Neuron (in vitro differentiated cells): ENCODE data around the gene SNAP29.

ENCODE experiments used
- H2AFZ ChIP-seq: one replicate; pipeline ENCODE4 v1.6.1; 2013; ENCODE audit warnings: low read depth, mild to moderate bottlenecking, inconsistent platforms, low read length, moderate library complexity
- H3K27me3 ChIP-seq: one replicate; pipeline ENCODE4 v1.6.1; 2013; ENCODE audit warnings: low read length; ENCODE audit not compliant: insufficient read depth
- H3K36me3 ChIP-seq: one replicate; pipeline ENCODE4 v1.6.1; 2013; ENCODE audit warnings: low read length; ENCODE audit not compliant: insufficient read depth
- H3K4me1 ChIP-seq: one replicate; pipeline ENCODE4 v1.6.1; 2013; ENCODE audit warnings: low read length; ENCODE audit not compliant: insufficient read depth
- H3K4me3 ChIP-seq: 2 replicates; pipeline ENCODE4 v1.5.1; 2013; ENCODE audit warnings: mild to moderate bottlenecking, low read length, moderate library complexity
- H3K9me3 ChIP-seq: one replicate; pipeline ENCODE4 v1.6.1; 2013; ENCODE audit warnings: low read length

Gene SNAP29

DNA sequence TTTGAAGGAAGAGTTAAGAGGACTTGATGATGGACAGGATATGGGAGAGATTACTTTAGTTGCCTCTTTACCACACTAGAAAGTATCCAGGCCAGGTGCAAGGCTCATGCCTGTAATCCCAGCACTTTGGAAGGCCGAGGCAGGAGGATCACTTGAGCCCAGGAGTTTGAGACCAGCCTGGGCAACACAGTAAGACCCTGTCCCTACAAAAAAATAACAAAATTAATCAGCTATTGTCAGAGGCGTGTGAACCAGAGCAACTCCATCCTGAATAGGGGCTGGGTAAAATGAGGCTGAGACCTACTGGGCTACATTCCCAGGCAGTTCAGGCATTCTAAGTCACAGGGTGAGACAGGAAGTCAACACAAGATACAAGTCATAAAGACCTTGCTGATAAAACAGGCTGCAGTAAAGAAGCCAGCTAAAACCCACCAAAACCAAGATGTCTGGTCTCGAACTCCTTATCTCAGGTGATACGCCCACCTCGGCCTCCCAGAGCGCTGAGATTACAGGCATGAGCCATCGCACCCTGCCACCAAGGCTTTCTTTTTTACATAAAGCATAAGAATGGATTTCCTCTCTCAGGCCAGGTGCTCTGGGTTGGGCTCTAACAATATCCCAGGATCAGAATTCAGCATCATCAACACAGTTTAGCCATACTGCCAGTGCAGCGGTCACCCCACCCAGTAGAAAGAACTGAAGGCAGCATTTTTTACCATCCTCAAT lies 18.0 kb upstream of the SNAP29 start:
- no peak overlapping the region for H2AFZ ChIP-seq
- H3K9me3 ChIP-seq: no peaks in the 10 kb centered on the region
- no peaks in the 10 kb centered on the region for H3K4me1 ChIP-seq
- no peak overlapping the region for H3K4me3 ChIP-seq
- no peaks in the 10 kb centered on the region for H3K36me3 ChIP-seq
- H3K27me3 ChIP-seq: no peaks in the 10 kb centered on the region

DNA sequence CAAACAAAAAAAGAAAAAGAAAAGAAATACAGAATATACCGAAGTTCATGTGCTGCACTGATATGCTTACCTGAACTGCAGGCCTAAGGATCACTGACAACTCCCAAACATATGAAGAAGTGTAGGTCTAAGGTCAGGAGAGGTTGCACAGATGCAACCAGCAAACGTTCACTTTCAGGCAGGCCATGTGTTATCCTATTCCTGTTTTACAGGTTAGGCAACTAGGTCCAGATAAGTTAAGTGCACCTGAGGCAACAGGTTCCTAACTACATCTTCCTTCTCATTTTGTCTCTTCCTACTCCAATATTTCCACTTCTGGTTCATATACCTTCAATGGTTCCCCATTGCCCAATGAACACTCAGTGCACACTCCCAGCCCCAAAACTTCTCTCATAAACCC lies 15.3 kb upstream of the SNAP29 start:
- no peaks in the 10 kb centered on the region for H3K27me3 ChIP-seq
- H2AFZ ChIP-seq: no peak overlapping the region
- no peaks in the 10 kb centered on the region for H3K4me1 ChIP-seq
- no peaks in the 10 kb centered on the region for H3K9me3 ChIP-seq
- H3K4me3 ChIP-seq: no peak overlapping the region
- H3K36me3 ChIP-seq: no peaks in the 10 kb centered on the region

DNA sequence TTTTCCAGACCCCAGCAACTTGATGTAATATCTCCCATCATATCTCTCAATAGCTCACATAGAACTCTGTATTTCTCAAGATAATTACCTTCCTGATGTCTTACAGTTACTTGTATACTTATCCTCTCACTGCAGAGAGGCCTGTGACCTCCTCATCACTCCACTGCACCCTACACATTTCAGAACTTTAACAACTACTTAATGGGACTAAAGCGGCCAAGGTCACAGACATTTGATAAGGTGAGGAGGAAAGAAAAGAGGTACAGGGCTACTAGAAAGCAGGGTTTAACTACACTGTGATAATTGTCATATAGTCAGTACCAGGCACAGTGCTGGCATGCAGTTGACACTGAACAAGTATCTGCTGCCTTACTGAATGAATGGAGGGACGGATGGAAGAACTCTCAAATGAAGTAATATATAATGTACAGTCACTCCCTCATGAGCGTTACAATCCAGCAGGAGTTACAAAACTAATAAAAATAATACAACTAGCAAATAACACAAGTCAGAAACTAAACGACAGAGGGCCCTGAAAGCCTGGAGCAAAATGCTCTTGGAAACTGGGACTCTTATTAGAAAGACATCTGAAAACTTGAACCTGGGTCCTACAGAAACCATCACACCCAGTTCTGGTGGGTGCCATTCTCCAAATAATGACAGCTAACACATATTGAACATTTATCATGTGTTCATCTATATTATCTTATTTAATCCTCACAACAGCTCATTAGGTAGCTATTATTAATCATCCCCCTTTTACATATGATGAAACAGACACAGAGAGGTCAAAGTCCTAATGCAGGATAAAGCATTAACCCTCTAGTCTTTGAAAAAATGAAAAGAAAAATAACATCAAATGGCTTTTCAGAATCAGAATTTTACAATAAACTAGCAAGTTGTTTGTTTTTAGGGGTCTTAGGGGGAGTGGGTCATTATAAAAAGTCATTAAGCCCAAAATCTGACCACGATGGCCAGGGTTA lies 14.5 kb upstream of the SNAP29 start:
- H3K4me3 ChIP-seq: no peak overlapping the region
- no peaks in the 10 kb centered on the region for H3K36me3 ChIP-seq
- H2AFZ ChIP-seq: no peak overlapping the region
- H3K27me3 ChIP-seq: no peaks in the 10 kb centered on the region
- no peaks in the 10 kb centered on the region for H3K9me3 ChIP-seq
- H3K4me1 ChIP-seq: no peaks in the 10 kb centered on the region

DNA sequence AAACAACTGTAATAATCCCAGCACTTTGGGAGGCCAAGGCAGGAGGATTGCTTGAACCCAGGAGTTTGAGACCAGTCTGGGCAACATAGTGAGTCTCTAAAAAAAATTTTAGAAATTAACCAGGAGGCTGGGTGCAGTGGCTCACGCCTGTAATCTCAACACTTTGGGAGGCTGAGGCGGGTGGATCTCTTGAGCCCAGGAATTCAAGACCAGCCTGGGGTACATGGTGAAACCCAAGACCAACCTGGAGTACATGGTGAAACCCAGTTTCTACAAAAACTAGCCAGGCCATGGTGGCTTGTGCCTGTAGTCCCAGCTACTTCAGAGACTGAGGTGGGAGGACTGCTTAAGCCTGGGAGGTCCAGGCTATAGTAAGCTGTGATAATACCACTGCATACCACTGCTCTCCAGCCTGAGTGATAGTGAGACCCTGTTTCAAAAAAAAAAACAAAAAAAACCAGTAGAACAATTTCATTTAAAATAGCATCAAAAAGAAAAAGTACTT lies 11.4 kb upstream of the SNAP29 start:
- H3K27me3 ChIP-seq: no peaks in the 10 kb centered on the region
- no peak overlapping the region for H3K4me3 ChIP-seq
- no peaks in the 10 kb centered on the region for H3K9me3 ChIP-seq
- no peak overlapping the region for H2AFZ ChIP-seq
- H3K36me3 ChIP-seq: no peaks in the 10 kb centered on the region
- H3K4me1 ChIP-seq: no peaks in the 10 kb centered on the region

DNA sequence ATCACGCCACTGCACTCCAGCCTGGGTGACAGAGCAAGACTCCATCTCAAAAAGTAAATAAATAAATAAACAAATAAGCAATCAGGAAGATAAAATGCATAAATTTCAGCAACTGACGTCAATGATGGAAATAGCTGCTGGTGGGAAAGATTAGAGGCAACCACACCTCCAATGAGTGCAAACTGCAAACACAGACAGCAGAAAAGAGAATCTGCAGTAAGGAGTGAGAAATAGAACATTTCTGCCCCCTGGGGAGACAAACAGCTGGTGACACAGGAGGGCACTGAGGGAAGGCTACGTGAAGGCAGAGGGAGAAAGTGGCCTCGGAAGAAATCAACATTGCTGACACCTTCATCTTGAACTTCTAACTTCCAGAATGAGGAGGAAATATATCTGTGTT lies 6.7 kb upstream of the SNAP29 start:
- peaks cover under 1% of the 10 kb centered on the region for H3K4me1 ChIP-seq
- no peaks in the 10 kb centered on the region for H3K36me3 ChIP-seq
- H2AFZ ChIP-seq: no peak overlapping the region
- H3K4me3 ChIP-seq: no peak overlapping the region
- H3K27me3 ChIP-seq: no peaks in the 10 kb centered on the region
- H3K9me3 ChIP-seq: no peaks in the 10 kb centered on the region

DNA sequence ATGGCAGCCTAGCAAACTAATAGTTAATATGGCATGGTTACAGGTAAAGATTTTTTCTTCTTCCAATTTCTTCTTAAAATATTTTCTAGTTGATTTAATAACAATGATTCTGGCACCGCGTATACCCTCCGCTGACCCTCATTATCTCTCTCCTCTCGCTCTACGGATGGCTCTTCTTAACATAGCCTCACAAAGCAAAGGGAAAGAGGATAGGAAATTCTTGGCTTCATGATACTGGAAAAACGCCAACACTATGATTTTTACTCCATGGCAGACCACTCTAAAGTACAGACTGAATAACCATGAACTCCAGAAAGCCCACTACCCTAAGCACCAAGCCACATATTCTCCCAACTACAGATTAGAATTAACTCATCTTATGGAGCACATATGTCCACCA lies 6.3 kb upstream of the SNAP29 start:
- Histone ChIP-seq H2AFZ (no peak overlapping the region), H3K4me1 (peaks cover 4% of the 10 kb centered on the region), H3K36me3 (no peaks in the 10 kb centered on the region), H3K27me3 (no peaks in the 10 kb centered on the region), H3K9me3 (no peaks in the 10 kb centered on the region), H3K4me3 (no peak overlapping the region)

DNA sequence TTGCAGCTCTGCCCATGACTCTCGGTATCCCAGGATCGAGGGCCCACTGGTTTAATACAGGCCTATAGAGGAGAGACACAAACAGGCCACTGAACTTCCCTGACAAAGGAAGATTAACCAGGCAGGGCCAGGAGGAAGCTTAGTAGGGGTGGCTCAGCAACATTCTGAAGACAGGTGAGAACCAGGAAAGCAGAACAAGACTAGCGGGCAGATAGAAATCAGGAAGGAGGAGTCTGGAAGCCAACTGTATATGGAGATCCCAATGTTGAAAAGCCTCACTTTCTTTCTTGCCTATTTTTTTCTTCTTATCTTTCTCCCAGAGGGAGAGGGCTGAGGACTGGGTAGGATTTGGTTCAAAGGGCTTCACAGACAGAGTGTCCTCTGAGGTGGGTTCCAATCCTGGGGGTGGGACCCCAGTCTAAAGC lies 5.6 kb upstream of the SNAP29 start:
- no peaks in the 10 kb centered on the region for H3K27me3 ChIP-seq
- H2AFZ ChIP-seq: no peak overlapping the region
- peaks cover 10% of the 10 kb centered on the region for H3K4me1 ChIP-seq
- H3K4me3 ChIP-seq: no peak overlapping the region
- H3K36me3 ChIP-seq: no peaks in the 10 kb centered on the region
- H3K9me3 ChIP-seq: no peaks in the 10 kb centered on the region

DNA sequence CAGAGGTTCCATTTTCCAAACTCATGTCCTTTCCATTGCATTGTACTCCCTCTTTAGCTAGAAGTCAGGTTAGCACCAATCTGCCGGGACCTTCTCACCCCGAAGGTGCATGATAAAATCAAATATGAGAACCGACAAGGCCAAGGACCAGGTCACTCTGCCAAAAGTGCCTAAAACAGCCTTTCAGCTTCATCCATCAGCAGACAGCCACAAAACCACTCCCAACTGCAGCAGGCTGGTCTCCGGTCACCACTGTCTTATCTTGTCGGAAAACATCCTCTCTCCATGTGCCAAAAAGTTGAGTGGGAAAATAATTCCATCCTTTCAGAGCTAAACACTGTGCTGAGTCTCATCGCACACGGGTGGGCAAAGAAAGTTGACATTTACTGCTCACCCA lies 1.6 kb upstream of the SNAP29 start:
- Histone ChIP-seq H3K36me3 (peaks cover under 1% of the 10 kb centered on the region), H3K4me3 (peak overlapping the region; percentile 71), H3K9me3 (no peaks in the 10 kb centered on the region), H3K4me1 (peaks cover 10% of the 10 kb centered on the region), H2AFZ (no peak overlapping the region), H3K27me3 (no peaks in the 10 kb centered on the region)

DNA sequence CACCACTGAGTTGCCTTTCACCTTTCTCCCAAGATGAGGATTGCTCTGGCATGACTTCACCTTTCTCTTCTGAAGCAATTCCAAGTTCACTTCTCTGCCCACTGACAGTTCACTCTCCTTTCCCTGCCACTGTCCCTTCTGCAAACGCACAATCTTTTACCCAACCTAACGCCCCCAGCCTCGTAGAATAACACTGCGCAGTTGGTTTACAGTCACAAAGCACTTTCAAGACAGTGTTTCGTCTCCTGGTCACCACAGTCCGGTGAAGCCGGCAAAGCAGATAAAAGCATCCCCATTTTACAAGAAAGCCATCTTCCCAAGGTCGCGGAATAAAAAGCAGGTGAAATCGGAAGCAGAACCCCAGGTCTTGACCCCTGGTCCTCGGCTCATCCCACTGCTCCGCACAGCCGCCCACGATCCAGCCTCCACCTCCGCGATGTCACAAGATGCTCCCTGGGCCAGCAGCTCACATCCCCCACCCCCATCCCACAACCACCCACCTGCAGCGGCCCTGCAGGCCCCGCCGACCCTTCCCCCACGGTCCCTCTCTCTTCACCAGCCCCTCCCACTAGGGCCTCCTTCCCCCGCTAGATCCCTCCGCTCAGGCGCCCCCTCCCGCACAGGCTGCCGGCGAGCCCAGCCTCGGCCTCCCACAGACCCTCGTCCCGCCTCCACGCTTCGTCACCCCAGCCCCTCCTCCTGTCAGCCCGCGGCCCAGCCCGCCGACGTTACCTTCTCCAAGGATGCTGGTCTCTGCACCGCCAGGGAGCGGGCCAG lies 781 bp upstream of the SNAP29 start:
- Histone ChIP-seq H3K9me3 (no peaks in the 10 kb centered on the region), H3K4me3 (peak overlapping the region; percentile 71), H3K27me3 (no peaks in the 10 kb centered on the region), H2AFZ (peak overlapping the region; percentile 49), H3K36me3 (peaks cover 2% of the 10 kb centered on the region), H3K4me1 (peaks cover 10% of the 10 kb centered on the region)

DNA sequence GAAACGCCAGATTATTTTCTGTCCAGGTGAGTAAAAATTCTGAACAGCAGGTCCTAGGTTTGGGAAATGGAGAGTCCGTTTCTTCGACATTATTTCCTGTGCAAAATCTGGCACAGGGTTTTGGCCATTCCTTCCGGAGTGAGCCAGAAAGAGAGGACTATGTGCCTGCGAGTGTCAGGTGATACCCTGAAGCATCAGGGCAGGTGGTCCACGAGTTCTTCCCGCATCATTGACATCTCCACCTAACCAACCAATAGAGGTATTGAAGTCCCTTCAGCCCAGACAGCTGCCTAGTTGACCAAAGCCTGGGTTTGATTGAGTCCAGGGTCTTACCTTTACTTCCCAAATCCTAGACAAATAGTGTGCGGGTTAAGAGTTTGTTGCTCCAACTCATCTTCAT lies 808 bp downstream of the SNAP29 start:
- Histone ChIP-seq H2AFZ (no peak overlapping the region), H3K4me1 (peaks cover 10% of the 10 kb centered on the region), H3K9me3 (no peaks in the 10 kb centered on the region), H3K4me3 (peak overlapping the region; percentile 71), H3K27me3 (no peaks in the 10 kb centered on the region), H3K36me3 (peaks cover 8% of the 10 kb centered on the region)

DNA sequence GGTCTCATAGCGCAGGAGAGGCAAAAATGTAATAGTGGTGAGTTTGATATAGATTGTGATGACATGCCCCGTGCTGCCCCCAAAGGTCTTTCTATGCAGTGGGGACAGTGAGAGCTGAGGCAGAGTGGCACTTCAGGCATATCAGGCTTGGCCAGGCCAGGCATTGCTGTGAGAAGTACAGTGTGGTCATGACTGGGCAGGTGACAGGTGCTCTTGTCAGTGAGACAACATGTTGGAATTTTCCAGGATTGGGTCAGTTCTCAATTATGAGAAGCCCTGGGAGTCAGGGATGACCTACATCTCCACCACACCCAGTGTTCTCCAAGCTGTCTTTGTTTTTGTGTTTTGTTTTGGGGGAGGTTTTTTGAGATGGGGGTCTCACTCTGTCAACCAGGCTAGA lies 3.7 kb downstream of the SNAP29 start:
- Histone ChIP-seq H3K27me3 (no peaks in the 10 kb centered on the region), H3K36me3 (peaks cover 12% of the 10 kb centered on the region), H3K4me3 (no peak overlapping the region), H3K9me3 (no peaks in the 10 kb centered on the region), H2AFZ (no peak overlapping the region), H3K4me1 (peaks cover 6% of the 10 kb centered on the region)

DNA sequence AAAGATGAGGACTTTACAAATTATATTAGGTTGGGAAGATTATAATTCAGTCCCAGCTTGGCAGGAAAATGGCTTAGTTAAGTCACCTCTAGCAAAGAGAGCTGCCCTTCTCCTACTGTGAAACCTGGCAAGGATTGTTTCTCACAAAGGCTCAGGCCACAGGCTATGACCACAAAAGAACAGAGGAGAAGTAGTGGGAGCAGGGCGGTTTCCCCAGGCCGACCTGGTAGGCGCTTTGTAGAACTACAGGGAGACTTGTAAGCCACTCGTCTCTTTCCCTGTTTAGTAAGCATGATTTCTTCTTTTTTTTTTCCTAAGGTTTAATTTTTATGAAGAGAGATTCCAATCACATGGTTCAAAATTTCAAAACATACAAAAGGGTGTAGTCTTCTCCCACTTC lies 4.6 kb downstream of the SNAP29 start:
- no peaks in the 10 kb centered on the region for H3K9me3 ChIP-seq
- H3K27me3 ChIP-seq: no peaks in the 10 kb centered on the region
- H3K4me1 ChIP-seq: no peaks in the 10 kb centered on the region
- H2AFZ ChIP-seq: no peak overlapping the region
- peaks cover 12% of the 10 kb centered on the region for H3K36me3 ChIP-seq
- H3K4me3 ChIP-seq: no peak overlapping the region
